Keratinocyte (primary cell): ENCODE measurements around the gene ZFAND6.

ENCODE experiments used
- EZH2 ChIP-seq: IDR thresholded peaks from one replicate; pipeline ENCODE4 v1.6.1; 2012; ENCODE audit warnings: inconsistent platforms, mild to moderate bottlenecking, low read length, moderate library complexity
- TF ChIP-seq, protein P1 (sequence below), 3 experiments: IDR thresholded peaks in 1 of 3; conservative IDR thresholded peaks in 1 of 3; optimal IDR thresholded peaks in 1 of 3; 2 replicates in 2 of 3; 3 replicates in 1 of 3; pipeline versions ENCODE3 to v1.5.1; 2011; ENCODE audit warnings: low read length in 3 of 3, mild to moderate bottlenecking in 3 of 3, moderate library complexity in 2 of 3, control low read depth in 1 of 3, inconsistent platforms in 1 of 3; ENCODE audit not compliant: insufficient read depth in 2 of 3; ENCODE audit errors: extremely low read depth in 1 of 3

DNA sequence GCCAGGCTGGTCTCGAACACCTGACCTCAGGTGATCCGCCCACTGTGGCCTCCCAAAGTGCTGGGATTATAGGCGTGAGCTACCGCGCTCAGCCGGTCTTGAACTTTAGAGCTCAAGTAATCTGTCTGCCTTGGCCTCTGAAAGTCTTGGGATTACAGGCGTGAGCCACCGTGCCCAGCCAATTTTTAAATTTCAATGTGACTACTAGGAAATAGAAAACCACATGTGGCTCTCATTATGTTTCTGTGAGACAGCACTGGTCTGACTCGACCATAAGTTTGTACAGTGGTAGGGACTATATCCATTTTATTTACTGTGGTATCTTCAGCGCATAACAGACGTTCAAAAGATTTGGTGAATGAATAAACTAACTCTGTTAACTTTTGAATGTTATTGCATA lies 9.1 kb downstream of the ZFAND6 start:
- TF ChIP-seq, protein P1, sequence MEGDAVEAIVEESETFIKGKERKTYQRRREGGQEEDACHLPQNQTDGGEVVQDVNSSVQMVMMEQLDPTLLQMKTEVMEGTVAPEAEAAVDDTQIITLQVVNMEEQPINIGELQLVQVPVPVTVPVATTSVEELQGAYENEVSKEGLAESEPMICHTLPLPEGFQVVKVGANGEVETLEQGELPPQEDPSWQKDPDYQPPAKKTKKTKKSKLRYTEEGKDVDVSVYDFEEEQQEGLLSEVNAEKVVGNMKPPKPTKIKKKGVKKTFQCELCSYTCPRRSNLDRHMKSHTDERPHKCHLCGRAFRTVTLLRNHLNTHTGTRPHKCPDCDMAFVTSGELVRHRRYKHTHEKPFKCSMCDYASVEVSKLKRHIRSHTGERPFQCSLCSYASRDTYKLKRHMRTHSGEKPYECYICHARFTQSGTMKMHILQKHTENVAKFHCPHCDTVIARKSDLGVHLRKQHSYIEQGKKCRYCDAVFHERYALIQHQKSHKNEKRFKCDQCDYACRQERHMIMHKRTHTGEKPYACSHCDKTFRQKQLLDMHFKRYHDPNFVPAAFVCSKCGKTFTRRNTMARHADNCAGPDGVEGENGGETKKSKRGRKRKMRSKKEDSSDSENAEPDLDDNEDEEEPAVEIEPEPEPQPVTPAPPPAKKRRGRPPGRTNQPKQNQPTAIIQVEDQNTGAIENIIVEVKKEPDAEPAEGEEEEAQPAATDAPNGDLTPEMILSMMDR (optimal IDR thresholded peaks at IDR 0.05 in 1 of 3, IDR thresholded peaks at IDR 0.05 in 1 of 3, conservative IDR thresholded peaks at IDR 0.05 in 1 of 3; ENCODE audit: extremely low read depth in 1 of 3, insufficient read depth in 2 of 3, low read length in 3 of 3), result no peak
- no peak for TF ChIP-seq EZH2
